GM21447 (cell line): ENCODE results near the gene C13orf42.

Experiments used
- ATAC-seq: cut with Tn5 transposase; IDR thresholded peaks from one replicate; pipeline ENCODE4 v1.9.1; 2021; ENCODE audit not compliant: unreplicated experiment

The C13orf42 gene

DNA sequence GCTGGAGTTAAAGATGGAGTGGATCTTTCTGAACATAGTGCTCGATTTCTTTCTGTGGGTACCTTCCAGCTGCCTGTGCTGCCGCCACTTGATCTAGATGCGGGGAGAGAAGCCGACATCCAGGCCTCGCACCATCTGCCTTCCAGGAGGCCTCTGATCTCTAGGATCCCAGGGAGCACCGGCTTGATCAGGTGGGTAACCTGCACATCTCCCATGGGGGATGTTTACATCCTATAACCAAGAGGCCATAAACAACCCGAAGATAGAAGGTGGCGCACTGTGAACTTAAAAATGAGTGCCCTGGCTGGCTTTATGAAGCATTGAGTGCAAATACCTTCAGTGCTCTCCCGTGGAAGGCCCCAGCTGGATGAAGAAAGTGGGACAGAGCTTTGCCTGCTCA, at the start of gene C13orf42:
Gene C13orf42, minus strand, starts transcription at position 101 of the 400 bp plus-strand sequence. Its CDS starts 65 bp downstream, at position 36.
- ATAC-seq: no peak

DNA sequence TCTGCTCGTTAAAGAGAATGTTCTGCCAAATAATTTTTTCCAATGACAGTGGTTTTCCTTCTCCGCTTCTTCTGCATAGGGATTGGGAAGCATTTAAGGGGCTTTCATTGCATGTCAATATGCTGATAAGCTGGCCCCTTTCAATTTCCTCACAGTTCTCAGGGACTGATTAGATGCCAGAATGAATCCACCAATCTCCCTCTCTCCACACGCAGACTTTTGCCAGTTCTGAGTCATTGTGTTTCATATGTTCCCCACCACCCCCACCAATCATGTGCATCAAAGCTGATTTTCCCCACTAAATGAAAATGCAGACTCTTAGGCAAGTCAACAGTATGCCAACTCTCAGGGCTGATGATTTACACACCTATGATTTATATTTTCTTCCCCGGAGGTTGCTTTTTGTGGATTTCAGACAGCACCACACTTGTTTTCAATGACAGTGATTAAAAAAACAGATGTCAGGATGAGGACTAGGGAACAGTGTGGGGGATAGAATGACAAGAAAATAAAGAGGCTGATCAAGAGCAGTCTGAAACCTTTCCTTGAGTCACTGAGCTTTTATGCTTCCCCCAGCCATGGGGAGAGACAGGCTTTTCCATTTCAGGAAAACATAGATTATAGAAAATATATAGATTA, 47.9 kb upstream of the C13orf42 start:
- ATAC-seq: no peak

DNA sequence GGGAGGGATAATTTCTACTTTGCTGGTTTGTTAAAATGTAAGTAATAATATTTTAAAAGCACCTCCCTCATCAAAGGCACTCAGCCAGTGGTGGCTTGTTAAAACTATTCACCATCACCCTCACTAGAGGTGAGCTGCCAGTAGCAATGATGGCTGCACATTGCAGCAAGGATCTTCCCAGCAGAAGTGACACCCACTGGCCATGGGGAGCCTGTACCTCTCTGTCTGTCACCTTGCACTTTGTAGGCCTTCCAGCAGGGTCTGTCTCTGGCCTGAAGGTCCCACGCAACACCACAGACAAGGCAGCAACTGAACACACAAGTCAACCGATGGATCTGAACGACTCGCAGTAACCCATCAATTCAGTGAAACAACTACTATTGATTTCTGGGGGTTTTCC, 47.3 kb upstream of the C13orf42 start:
- no peak for ATAC-seq

DNA sequence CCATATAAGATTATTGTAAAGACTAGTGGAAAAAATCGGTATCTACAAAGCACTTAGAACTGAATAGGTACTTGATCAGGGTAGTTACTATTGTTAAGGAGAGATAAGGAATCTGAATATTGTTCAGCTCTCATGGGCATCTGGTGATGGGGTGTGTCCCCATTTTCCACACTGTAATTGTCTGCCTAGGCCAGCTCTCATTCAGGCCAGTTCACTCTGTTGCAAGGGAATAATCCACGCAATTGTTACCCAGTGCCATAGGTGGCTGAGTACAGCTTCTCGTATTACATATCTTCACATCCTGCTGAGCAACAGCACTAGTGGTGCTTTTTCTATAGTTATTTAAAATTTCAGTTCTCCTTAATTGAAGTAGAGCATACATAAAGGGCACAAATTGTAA, 45.6 kb upstream of the C13orf42 start:
- ATAC-seq: no peak

DNA sequence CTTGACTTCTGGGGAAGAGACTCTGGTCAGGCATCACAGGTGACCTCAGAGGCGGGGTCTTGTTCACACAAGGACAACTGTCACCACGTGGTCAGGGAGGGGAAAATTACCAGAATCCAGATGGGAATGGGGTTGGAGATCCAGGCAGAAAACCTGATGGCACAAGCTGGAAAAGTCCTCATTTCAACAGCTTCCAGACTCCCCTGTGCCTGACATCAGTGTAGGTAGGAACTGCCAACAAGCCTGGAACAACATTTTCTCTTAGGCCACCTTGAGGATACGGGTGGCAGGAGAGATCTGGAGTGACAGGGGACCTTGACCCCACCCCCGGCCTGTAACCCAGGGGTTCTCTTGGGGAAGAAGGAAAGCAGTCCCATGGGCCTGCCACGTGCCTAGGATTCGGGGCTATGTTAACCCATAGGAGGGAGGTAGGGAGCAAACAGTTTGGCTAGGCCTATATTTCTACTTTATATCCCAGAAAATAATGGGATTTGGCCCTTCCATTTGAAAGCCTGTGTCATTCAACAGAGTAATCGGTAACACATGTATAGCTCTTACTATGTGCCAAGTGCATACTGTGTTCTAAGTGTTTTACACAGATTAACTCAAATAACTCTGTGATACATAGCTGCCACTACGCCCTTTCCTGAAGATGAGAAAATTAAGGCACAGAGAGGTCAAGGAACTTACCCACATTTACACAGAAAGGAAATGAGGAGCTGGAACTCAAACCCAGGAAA, 44.9 kb upstream of the C13orf42 start:
- no peak for ATAC-seq

DNA sequence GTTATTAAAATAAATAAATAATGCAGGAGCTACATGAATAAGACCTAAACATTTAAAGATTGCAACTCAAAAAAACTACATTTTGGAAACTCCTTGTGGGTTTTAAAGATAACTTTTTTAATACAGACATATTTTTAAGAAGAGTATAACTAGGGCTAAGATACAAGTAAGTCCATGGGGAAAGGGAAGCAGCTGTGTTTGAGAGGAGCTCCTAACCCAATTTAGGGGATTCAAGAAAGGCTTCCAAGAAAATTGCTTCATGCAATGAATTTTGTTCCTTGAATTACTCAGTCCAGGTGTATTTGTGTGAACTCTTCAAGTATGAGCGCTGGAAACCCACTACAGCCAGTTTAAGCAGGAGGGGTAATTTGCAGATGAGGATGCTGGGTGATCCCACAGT, 44.1 kb upstream of the C13orf42 start:
- no peak for ATAC-seq

DNA sequence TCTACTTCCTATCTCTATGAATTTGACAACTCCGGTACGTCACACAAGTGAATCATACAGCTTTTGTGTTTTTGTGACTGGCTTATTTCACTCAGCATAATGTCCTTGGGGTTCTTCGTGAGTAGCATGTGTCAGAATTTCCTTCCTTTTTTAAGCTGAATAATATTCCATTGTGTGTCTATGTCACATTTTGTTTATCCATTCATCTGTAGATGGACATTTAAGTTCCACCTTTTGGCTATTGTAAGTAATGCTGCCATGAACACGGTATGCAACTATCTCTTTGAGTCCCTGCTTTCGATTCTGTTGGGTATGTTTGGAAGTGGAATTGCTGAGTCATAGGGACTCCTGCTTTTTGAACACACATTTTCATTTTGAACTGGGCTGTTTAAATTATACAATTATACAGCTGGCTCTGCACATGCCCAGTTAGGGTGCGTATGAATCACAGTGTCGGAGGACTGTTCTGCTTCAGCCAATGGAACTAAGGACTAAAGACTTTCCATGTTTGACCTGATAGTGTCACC, 43.0 kb upstream of the C13orf42 start:
- no peak for ATAC-seq

DNA sequence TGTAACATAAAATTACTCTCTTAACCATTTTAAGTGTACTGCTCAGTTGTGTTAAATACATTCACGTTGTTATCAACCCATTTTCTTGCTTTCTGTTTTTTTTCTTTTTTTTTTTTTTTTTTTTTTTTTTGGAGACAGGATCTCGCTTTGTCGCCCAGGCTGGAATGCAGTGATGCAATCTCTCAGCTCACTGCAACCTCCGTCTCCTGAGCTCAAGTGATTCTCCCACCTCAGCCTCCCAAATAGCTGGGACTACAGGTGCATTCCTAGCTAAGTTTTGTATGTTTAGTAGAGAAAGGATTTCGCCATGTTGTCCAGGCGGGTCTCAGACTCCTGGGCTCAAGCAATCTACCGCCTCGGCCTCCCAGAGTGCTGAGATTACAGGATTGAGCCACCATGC, 42.5 kb upstream of the C13orf42 start:
- no peak for ATAC-seq

DNA sequence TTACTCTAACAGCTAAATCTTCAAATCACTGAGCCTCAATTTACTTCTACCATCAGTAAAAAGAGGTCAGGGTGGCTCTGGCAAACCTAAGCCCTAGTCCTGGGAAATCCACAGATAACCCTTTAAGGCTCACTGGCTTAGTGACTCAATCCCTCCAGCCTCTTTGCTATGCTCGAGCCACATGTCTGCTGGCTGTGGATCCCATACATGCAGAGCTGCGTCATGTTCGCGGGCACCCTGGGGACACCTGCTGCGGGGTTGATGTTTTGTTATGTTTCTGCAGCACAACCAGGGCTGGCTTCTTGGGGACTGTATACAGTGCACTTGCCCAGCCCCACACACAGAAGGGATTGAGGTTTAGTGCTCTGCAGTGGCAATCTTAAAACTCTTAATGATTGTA, 41.6 kb upstream of the C13orf42 start:
- no peak for ATAC-seq

DNA sequence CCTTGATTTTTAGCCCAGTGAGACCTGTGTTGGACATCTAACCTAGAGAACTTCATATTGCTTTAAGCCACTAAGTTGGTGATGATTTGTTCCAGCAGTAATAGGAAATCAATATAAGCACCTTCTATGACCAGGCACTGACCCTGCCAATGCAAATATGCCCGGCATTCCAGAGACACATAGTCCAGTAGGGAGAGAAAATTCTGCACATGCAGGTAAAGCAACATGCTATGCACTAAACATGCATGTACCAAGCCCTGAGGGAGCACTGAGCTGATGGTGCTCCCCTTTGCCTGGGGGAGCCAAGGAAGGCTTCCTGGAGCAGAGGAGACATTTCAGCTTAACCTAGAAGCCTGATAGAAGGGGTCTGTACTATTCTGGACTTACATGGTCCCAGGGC, 40.4 kb upstream of the C13orf42 start:
- no peak for ATAC-seq

DNA sequence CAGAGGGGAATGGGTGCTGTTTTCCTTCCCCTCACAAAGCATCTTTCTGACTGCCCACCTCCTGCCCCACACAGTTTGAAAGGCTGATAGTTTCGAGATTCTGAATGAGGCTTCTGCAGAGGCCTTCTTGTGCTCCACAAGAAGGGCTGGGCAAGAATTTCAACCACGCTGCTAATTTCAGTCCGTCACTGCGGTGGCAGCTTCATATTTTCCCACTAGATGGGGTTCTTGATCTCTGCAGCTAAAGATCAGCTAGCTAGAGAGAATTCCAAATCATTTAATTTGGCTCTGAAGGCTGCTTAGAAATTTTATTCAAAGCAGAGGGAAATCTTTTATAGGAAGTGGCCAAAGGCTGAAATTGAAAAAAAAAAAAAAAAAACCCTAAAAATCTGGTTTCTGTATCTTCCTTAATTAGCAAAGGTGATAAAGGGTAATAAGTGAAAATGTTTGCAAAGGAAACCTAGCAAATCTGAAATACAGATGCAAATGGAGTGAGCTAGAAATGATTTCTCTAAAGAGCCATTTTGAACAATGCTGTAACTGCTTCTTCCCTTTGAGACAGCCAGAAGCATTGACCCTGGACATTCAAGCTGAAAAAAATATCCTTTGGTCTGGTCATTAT, 38.0 kb upstream of the C13orf42 start:
- ATAC-seq: no peak

DNA sequence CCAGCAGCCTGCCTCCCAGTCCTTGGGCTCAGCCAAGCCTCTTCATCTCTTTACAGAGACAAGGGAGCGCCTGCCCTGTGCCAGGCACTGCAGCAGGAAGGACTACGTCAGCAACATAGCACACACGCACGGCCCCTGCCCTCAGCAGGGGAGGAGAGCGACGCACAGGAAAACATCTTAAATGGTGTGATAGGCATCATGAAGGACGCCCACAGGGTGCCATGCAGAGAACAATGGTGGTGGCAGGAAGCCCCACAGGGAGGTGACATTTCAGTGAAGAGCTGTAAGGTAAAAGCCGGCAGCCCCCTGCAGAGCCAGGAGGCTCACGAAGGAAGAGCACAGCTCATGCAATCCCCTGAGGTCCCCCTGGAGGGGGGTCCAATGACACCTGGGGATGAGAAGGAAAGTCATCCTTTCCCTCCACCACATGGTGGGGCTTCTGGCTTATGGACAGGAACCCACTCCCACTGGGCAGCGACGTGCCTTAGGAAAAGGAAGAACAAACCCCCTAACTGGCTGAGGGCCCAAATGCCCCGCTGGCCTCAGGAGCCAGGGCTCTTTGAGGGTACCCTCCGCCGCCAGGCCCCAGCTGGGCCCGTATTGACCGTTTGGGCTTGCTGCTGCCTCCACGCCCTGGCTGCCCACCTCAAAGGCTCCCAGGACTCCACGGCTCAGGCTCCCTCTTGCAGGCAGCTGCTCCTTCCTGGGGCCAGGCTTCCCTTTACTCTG, 37.3 kb upstream of the C13orf42 start:
- no peak for ATAC-seq

DNA sequence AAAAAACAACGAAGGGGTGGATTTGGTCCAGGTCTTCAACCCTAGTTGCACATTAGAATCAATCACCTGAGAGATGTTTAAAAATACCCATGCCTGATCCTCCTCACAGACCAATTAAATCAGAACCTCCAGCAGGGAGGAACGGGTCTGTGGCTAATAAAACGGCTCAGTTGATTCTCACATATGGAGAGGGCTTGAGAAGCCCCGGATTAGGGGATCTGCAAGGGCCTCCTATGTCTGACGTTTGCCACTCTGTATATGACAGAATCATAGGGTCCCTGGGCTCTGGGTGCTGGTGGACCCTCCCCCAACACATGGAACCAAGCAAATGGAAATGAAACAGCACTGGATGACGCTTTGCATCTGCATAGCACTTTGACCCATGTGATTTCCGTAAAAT, 36.7 kb upstream of the C13orf42 start:
- no peak for ATAC-seq

DNA sequence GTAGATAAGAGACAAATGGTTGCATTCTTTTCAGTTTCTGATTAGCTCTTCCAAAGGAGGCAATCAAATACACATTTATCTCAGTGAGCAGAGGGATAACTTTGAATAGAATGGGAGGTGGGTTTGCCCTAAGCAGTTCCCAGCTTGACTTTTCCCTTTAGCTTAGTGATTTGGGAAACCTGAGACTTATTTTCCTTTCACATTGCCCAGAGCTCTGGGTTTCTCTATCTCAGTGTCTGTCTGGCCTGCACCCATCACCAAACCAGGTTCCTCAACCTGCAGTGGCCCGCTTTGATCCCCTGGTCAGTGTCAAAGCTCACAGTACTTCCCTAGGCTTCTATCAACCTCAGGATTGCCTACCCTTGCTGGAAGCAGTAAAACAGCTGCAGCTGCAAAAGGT, 35.6 kb upstream of the C13orf42 start:
- ATAC-seq: no peak

DNA sequence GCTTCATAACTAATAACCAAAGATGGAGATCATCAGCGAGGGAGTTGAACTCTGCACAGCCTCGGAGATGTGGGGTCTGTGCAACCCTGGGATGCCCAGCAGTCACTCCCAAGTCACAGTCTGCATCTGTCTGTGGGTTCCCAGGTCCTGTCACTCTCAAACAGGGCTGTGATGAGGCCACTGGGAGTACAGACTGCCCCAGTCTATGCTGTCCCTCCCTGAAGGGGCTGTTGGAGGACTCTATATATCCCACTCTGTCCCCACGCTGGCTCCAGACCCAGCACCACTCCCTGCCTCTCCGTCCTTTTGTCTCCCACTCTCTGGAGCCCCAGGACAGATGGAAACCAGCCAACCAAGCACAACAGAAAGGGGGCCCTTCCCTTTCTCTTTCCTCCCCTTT, 26.2 kb upstream of the C13orf42 start:
- no peak for ATAC-seq

DNA sequence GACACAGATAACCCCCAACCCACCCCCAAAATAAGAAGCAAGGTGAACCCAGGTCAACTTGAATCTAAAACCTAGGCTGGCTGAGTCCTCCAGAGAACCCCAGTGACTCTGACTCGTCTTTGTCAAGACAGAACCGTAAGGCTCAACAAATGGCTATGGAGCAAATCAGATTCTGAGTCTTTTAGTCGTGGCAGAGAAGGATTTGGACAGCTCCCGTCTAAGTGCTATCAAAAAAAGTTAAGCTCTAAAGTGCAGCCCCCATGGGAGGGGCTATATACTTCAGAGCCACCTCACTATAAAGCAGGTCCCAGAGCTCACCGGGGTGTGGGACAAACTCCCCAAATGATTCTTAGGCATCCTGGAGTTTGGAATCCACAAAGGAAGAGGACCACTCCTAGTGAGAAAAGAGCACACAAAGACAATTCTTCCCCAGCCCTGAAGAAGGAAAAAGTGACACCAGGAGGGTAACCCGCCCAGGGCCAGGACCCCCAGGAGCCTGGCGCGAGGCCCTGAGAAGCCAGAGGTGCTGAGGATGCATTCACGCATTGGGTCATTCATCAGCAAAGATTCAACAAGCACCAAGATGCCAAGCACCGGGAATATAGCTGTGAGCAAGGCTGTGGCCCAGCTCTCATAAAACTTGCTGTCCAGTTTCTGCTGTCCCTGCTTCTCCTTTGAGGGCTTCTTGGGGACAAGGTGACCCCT, 25.4 kb upstream of the C13orf42 start:
- no peak for ATAC-seq

DNA sequence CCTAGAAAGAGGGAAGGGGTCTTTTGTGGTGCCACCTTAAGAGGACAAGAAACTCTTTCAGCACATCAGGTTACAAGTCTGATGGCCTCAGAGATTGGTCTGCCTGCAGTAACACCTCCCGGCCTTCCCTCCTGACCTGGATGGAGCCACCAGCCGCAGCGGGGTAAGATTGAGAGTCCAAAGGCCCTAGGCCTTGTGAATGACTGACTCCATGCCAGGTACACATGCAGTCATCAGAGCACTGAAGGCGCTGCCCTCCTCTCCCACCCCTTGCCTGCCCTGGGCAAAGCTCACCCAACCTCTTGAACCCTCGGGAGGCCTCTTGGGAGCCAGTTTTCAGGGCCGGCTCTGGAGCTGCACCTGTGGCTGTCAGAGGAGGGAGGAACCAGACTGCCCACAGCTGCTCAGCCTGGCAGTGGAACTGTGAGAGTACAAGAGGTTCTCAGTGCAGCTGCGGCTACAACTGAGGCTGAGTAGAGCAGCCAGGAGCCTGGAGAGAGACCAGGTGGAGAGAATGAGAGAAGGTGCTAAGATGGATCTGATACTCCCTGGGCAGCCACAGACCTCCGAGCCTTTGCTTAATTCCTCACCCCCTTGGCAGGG, 23.8 kb upstream of the C13orf42 start:
- no peak for ATAC-seq

DNA sequence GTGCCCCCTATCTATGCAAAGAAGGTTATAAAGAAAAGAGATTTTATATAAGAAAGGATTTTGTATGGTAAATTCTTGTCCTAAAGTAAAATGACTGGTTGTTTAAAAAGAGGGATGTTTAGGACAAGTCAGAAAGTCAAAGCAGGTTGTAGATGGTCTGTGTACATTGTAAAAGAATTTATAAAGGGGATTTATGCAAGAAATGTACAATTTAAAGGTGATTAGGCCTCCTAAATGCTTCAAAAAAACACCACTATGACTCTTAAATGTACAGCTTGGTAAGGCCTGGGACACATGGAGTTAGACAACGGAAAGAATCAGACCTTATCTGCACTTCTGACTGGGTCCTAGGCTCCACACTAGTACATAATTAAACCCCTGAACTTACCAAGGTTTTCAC, 19.3 kb upstream of the C13orf42 start:
- ATAC-seq: no peak

DNA sequence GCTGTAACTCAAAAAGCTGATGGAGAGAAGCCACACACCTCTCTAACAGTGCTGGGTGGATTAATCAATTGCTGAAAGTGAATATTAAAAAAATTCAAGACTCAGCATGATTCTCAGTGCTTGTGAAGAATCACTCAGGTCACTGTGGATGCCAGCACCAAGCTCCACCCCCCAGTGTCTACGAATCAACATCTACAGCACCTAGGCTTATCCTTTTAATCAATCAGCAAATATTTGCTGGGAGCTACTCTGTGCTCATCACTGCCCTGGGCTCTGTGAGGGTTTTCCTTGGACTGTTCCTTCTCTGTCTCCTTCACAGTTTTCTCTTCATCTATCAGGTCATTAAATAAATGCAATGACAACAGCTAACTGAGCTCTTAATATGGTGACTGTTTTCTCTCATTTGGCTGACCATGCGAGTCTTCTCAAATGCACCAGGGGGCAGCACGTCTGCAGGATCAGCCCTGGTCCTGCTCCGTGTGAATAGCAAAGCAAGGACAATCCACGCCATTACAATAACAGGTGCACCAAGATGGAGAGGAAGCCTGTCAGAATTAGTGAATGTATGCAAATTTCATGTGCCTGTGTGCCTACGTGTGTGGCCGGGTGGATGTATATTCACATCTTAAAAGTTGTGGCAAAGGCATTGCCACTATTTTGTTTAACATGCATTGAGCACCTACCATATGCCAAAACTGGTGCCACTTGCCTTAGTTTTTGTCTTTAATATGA, 14.6 kb upstream of the C13orf42 start:
- ATAC-seq: peak; percentile 88
